Measurements from ENCODE around the gene MAP4. TPM values are rescaled to one million over a fixed set of nuclear protein-coding genes. Genes with fewer than 3 reads are reported as not detected.
A peak's percentile ranks its signal among the peaks of the same experiment; 100 is the strongest.

MAP4 gene
- total RNA-seq, 3 donors from 2014 or later (not counting 1 experiment from before 2014, with no cell fraction given): 74.5 to 97.1 (median 88.9) TPM

- Mint-ChIP-seq H3K4me1 (peaks cover 10 to 19% of the 10 kb centered on the region in 2 donors), H3K36me3 (no peaks in the 10 kb centered on the region), H3K9me3 (no peaks in the 10 kb centered on the region), H3K4me3 (peak overlapping the region; percentile 57), H3K27ac (peak overlapping the region; percentile 33 to 90), H3K27me3 (ENCODE audit: low read depth in 2 of 2) (no peaks in the 10 kb centered on the region)
- DNase-seq: no peak
- WGBS (ENCODE audit: insufficient coverage): 100% methylated on average over 1 of the region's 1 CpG
- Histone ChIP-seq H3K36me3 (ENCODE audit: control insufficient read depth, insufficient read depth, low read length) (peaks cover 7% of the 10 kb centered on the region), H3K9me3 (ENCODE audit: control insufficient read depth, insufficient read depth, low read length) (no peaks in the 10 kb centered on the region), H3K4me1 (ENCODE audit: control insufficient read depth, insufficient read depth, low read length) (peaks cover 19% of the 10 kb centered on the region), H3K27me3 (ENCODE audit: control insufficient read depth, insufficient read depth, low read length) (no peaks in the 10 kb centered on the region), H3K27ac (ENCODE audit: low read length) (no peak overlapping the region), H3K4me3 (ENCODE audit: low read length) (no peak overlapping the region)
- ATAC-seq: no peak
- intact Hi-C loops (cut with micrococcal nuclease): loop anchor here (5.0 kb wide), 1 partner anchor 292 kb away; the partner anchor contains the start of gene ELP6
- TF ChIP-seq CTCF (IDR thresholded peaks at IDR 0.05): no peak
Observed at GRCh38 chr3:47804577-47804976, 211.6 kb downstream of the MAP4 start.

DNA sequence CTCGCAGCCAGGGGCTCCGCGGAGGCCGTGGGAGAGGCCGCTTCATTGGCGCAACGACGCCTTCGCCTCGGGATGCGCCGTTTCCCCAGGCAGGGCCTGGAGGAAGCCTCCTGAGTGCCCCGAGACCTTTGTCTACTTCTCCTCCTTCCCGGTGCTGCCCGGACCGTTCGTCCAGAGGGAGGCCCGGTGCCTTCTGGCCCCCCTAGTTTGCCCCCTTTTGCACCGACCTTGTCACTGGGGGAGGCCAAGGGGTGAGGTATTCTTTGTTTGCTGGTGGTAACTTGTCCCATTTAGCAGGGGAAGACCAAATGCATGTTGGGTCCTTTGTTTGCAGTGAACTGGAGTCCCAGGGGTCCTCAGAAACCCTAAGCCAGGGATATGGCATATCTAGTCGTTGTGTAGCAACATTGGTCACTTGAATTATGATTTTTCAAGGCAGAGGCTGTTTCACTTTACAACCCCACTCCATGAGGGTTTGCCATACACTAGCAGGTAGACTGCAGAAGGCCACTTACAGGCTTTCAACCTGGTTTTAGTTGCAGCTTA, 212.7 kb downstream of the MAP4 start:
- no peak for TF ChIP-seq CTCF (IDR thresholded peaks at IDR 0.05)
- peaks cover 10 to 19% of the 10 kb centered on the region in 2 donors for H3K4me1 Mint-ChIP-seq
- H3K27me3 Mint-ChIP-seq (ENCODE audit: low read depth in 2 of 2): no peaks in the 10 kb centered on the region
- ATAC-seq (no peak), DNase-seq (no peak)
- H3K9me3 Mint-ChIP-seq: no peaks in the 10 kb centered on the region
- WGBS (ENCODE audit: insufficient coverage): under 1% methylated on average over 20 of the region's 20 CpGs
- Histone ChIP-seq H3K27me3 (ENCODE audit: control insufficient read depth, insufficient read depth, low read length) (no peaks in the 10 kb centered on the region), H3K9me3 (ENCODE audit: control insufficient read depth, insufficient read depth, low read length) (no peaks in the 10 kb centered on the region), H3K36me3 (ENCODE audit: control insufficient read depth, insufficient read depth, low read length) (peaks cover 4% of the 10 kb centered on the region), H3K4me1 (ENCODE audit: control insufficient read depth, insufficient read depth, low read length) (peaks cover 19% of the 10 kb centered on the region), H3K27ac (ENCODE audit: low read length) (peak overlapping the region; percentile 73), H3K4me3 (ENCODE audit: low read length) (peak overlapping the region; percentile 49)
- intact Hi-C loops (cut with micrococcal nuclease): loop anchor here (5.0 kb wide), 1 partner anchor 291 kb away; the partner anchor contains the start of gene ELP6
- peak overlapping the region; percentile 95 for H3K4me3 Mint-ChIP-seq
- peak overlapping the region; percentile 87 to 90 for H3K27ac Mint-ChIP-seq
- H3K36me3 Mint-ChIP-seq: no peaks in the 10 kb centered on the region

GRCh38 chr3:47802734-47803479, 213.3 kb downstream of the MAP4 start, which contains the start of gene DHX30:
DHX30 (plus strand) TSS chr3:47803138; CDS start chr3:47810684, 7,546 bp downstream.
- peaks cover 19% of the 10 kb centered on the region for H3K4me1 ChIP-seq (ENCODE audit: control insufficient read depth, insufficient read depth, low read length)

More at GRCh38 chr3:47802734-47803479, 213.3 kb downstream of the MAP4 start, which contains the start of gene DHX30:
- DNase-seq: peak; percentile 78 to 92
- no peak for TF ChIP-seq CTCF (IDR thresholded peaks at IDR 0.05)
- intact Hi-C loops (cut with micrococcal nuclease): loop anchor here (5.0 kb wide), 1 partner anchor 291 kb away; the partner anchor contains the start of gene ELP6
- under 1% methylated on average over 90 of the region's 90 CpGs for WGBS (ENCODE audit: insufficient coverage)
- Histone ChIP-seq H3K4me3 (ENCODE audit: low read length) (peak within 1 kb of the TSS; percentile 60), H3K36me3 (ENCODE audit: control insufficient read depth, insufficient read depth, low read length) (peaks cover 4% of the 10 kb centered on the region), H3K27me3 (ENCODE audit: control insufficient read depth, insufficient read depth, low read length) (no peaks in the 10 kb centered on the region), H3K9me3 (ENCODE audit: control insufficient read depth, insufficient read depth, low read length) (no peaks in the 10 kb centered on the region), H3K27ac (ENCODE audit: low read length) (peak within 1 kb of the TSS; percentile 73)
- H3K4me3 Mint-ChIP-seq: peak within 1 kb of the TSS; percentile 96
- peak within 1 kb of the TSS; percentile 87 to 90 for H3K27ac Mint-ChIP-seq
- no peaks in the 10 kb centered on the region for H3K27me3 Mint-ChIP-seq (ENCODE audit: low read depth in 2 of 2)
- H3K36me3 Mint-ChIP-seq: no peaks in the 10 kb centered on the region
- H3K4me1 Mint-ChIP-seq: peaks cover 10 to 19% of the 10 kb centered on the region in 2 donors
- peak; percentile 90 to 95 (median 93) for ATAC-seq
- H3K9me3 Mint-ChIP-seq: no peaks in the 10 kb centered on the region

Other genes with a start within 250 kb of the MAP4 start
- gene SMARCC1, start 234.5 kb downstream of the MAP4 start, total RNA-seq: 100 to 1,000 TPM in 2 of 3 donors, 10 to 100 TPM in 1; 96.1 to 108 (median 102) TPM
- gene DHX30, start 213.3 kb downstream of the MAP4 start, total RNA-seq: 10 to 100 TPM; 72.0 to 83.4 (median 82.1) TPM
- 1 to 10 TPM in 1 of 3 donors, under 1 TPM in 2; 0.56 to 1.3 (median 0.72) TPM for gene CDC25A, start 172.0 kb upstream of the MAP4 start, total RNA-seq
- gene CAMP, start 207.1 kb upstream of the MAP4 start, total RNA-seq: not detected
- gene ZNF589, start 224.7 kb upstream of the MAP4 start, total RNA-seq: 10 to 100 TPM; 16.3 to 26.6 (median 21.4) TPM